ENCODE measurements around the gene LMNTD2.

- no peak for TF ChIP-seq CTCF (IDR thresholded peaks at IDR 0.05; ENCODE audit: poor library complexity)
- no peak for TF ChIP-seq EZH2 (IDR thresholded peaks at IDR 0.05; ENCODE audit: borderline replicate concordance)
Observed at GRCh38 chr11:532986-533585, 27.5 kb downstream of the LMNTD2 start.
